Measurements from ENCODE around the gene IGF1R.

The IGF1R gene

DNA sequence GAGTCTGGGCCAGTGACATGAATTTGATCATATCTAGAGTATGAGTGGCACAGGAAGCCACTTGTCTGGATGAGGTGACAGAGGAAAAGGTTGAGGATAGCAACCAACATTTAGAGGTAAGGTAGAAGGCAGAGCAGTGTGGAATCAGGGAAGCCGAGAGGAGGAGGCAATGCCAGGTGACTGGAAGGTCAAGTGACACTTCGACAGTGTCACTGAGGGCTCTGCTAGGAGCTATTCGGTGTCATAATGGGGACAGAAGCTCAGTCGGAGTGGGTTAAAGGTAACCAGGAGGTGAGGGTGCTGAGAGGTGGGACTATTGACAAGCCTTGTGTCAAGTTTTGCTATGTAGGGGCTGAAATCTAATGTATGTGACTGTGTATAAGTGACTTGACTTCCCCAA lies 56.7 kb downstream of the IGF1R start:
- Histone ChIP-seq H3K9ac (no peak overlapping the region), H3K27me3 (ENCODE audit: insufficient read depth, low read depth) (no peaks in the 10 kb centered on the region), H2AFZ (ENCODE audit: low read depth) (no peak overlapping the region), H3K79me2 (ENCODE audit: insufficient read depth, low read depth) (peaks cover 77% of the 10 kb centered on the region), H3K4me1 (ENCODE audit: low read depth, poor library complexity, severe bottlenecking) (peaks cover 14% of the 10 kb centered on the region), H3K4me3 (IDR thresholded peaks at IDR 0.05; ENCODE audit: insufficient read depth, low read depth, low read length) (no peak overlapping the region), H3K27ac (no peak overlapping the region), H4K20me1 (ENCODE audit: insufficient read depth) (no peaks in the 10 kb centered on the region), H3K36me3 (ENCODE audit: insufficient read depth) (no peaks in the 10 kb centered on the region), H3K4me2 (no peak overlapping the region)
- TF ChIP-seq, protein P1, sequence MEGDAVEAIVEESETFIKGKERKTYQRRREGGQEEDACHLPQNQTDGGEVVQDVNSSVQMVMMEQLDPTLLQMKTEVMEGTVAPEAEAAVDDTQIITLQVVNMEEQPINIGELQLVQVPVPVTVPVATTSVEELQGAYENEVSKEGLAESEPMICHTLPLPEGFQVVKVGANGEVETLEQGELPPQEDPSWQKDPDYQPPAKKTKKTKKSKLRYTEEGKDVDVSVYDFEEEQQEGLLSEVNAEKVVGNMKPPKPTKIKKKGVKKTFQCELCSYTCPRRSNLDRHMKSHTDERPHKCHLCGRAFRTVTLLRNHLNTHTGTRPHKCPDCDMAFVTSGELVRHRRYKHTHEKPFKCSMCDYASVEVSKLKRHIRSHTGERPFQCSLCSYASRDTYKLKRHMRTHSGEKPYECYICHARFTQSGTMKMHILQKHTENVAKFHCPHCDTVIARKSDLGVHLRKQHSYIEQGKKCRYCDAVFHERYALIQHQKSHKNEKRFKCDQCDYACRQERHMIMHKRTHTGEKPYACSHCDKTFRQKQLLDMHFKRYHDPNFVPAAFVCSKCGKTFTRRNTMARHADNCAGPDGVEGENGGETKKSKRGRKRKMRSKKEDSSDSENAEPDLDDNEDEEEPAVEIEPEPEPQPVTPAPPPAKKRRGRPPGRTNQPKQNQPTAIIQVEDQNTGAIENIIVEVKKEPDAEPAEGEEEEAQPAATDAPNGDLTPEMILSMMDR (conservative IDR thresholded peaks at IDR 0.05; ENCODE audit: low read depth, low read length), result no peak

DNA sequence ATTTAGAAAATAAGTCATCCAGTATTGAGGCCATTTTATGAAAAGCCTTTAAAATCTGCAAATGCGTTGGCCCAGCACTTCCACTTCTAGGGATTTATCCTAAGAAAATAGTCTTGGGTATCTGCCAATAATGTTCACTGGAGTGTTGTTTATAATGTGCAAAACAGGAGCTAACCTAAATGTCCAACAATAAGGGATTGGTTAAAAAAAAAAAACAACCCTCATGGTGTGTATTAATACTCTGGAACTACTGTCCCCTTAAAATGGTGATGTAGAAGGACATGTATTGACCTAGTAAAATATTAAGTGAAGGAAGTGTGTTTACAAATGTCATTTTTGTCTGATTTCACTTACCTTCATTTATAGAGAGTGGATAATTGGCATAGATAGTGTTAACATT lies 58.0 kb downstream of the IGF1R start:
- no peak overlapping the region for H3K27ac ChIP-seq
- peaks cover 7% of the 10 kb centered on the region for H3K4me1 ChIP-seq (ENCODE audit: low read depth, poor library complexity, severe bottlenecking)
- no peaks in the 10 kb centered on the region for H3K27me3 ChIP-seq (ENCODE audit: insufficient read depth, low read depth)
- no peaks in the 10 kb centered on the region for H4K20me1 ChIP-seq (ENCODE audit: insufficient read depth)
- H3K9ac ChIP-seq, result no peak overlapping the region
- H2AFZ ChIP-seq (ENCODE audit: low read depth), result no peak overlapping the region
- H3K36me3 ChIP-seq (ENCODE audit: insufficient read depth), result no peaks in the 10 kb centered on the region; the same call in 1 of the 2 replicates
- no peak overlapping the region for H3K4me2 ChIP-seq
- H3K4me3 ChIP-seq (IDR thresholded peaks at IDR 0.05; ENCODE audit: insufficient read depth, low read depth, low read length), result no peak overlapping the region
- TF ChIP-seq, protein P1 (conservative IDR thresholded peaks at IDR 0.05; ENCODE audit: low read depth, low read length), result no peak
- peaks cover 72% of the 10 kb centered on the region; the same call in 1 of the 2 replicates for H3K79me2 ChIP-seq (ENCODE audit: insufficient read depth, low read depth)

DNA sequence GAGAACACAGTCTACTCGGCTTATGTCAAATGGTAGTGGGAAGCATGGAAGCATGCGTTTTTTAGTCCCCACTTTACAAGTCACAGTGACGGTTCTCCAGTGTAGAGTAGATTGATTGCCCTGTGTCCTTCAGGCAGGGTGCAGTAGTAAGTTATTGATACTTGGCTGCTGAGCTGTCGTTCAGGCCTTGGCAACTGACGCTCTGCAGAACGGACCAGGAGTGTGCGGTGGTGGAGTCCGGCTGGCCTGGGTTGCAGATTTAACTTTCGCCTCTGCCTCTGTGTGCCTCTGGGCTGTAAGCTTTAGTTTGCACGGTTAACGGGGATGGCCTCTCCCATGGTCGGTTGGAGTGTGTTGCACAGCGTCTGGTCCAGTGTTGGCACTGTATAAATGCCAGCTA lies 58.6 kb downstream of the IGF1R start:
- Histone ChIP-seq H3K4me1 (ENCODE audit: low read depth, poor library complexity, severe bottlenecking) (peaks cover 7% of the 10 kb centered on the region), H3K27ac (no peak overlapping the region), H2AFZ (ENCODE audit: low read depth) (no peak overlapping the region), H3K4me3 (IDR thresholded peaks at IDR 0.05; ENCODE audit: insufficient read depth, low read depth, low read length) (no peak overlapping the region), H3K9ac (no peak overlapping the region), H3K79me2 (ENCODE audit: insufficient read depth, low read depth) (peaks cover 73% of the 10 kb centered on the region; the same call in 1 of the 2 replicates), H3K4me2 (no peak overlapping the region), H4K20me1 (ENCODE audit: insufficient read depth) (0 out of 2 replicates have a peak, but pooled peaks cover 1% of the 10 kb centered on the region), H3K27me3 (ENCODE audit: insufficient read depth, low read depth) (no peaks in the 10 kb centered on the region), H3K36me3 (ENCODE audit: insufficient read depth) (no peaks in the 10 kb centered on the region; the same call in 1 of the 2 replicates)
- TF ChIP-seq, protein P1 (conservative IDR thresholded peaks at IDR 0.05; ENCODE audit: low read depth, low read length), result no peak

DNA sequence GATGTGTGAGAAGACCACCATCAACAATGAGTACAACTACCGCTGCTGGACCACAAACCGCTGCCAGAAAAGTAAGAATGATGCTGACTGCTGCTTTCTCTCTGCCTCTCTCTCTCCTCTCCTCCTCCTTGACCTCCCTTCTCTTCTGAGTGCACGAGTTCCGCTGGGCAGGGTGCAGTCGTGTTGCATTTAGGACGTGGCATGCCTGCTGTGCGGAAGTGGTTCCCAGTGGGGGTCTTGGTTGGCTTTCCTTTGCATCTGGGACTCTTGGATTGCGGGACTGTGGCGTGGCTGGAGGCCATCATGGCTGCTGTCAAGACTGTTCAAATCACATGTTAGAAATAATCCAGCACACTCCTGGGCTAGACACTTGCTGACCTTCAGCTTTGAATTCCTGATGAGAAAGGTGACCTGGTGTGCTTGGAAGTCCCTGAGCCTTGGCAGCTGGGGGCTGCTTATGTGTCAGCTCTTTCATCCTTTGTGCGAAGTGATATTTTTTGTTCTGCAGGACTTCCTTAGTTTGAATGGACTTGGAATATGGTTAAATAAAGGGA lies 59.8 kb downstream of the IGF1R start:
- Histone ChIP-seq H3K4me2 (no peak overlapping the region), H3K4me3 (IDR thresholded peaks at IDR 0.05; ENCODE audit: insufficient read depth, low read depth, low read length) (no peak overlapping the region), H3K27ac (no peak overlapping the region), H3K4me1 (ENCODE audit: low read depth, poor library complexity, severe bottlenecking) (peaks cover 14% of the 10 kb centered on the region), H3K79me2 (ENCODE audit: insufficient read depth, low read depth) (peaks cover 75% of the 10 kb centered on the region; the same call in 1 of the 2 replicates), H3K36me3 (ENCODE audit: insufficient read depth) (no peaks in the 10 kb centered on the region; the same call in 1 of the 2 replicates), H2AFZ (ENCODE audit: low read depth) (no peak overlapping the region), H3K27me3 (ENCODE audit: insufficient read depth, low read depth) (no peaks in the 10 kb centered on the region), H3K9ac (no peak overlapping the region), H4K20me1 (ENCODE audit: insufficient read depth) (peaks cover 10% of the 10 kb centered on the region; the same call in 1 of the 2 replicates)
- TF ChIP-seq, protein P1 (conservative IDR thresholded peaks at IDR 0.05; ENCODE audit: low read depth, low read length), result no peak

Data from KMS-11 (cell line).